MM.1S (cell line): ENCODE results near the gene MYL5.

Experiments
- CTCF ChIP-seq: fragments of 300-600 bp; sonication (generic); IDR thresholded peaks from 2 replicates; pipeline ENCODE4 v1.5.1; 2016; ENCODE audit warnings: antibody characterized with exemption, low read length, mixed read lengths
- EZH2phosphoT487 ChIP-seq: fragments of 300-600 bp; sonication (generic); IDR thresholded peaks from 2 replicates; pipeline ENCODE4 v1.6.1; 2018; ENCODE audit warnings: antibody characterized with exemption, low read length

GRCh38 chr4:702618-703048 is 28.3 kb downstream of the MYL5 start:
- no peak for TF ChIP-seq CTCF
- TF ChIP-seq EZH2phosphoT487 = no peak
